Skeletal muscle satellite cell (primary cell): ENCODE results near the gene SEMA3E.

Experiments
- H3K27me3 ChIP-seq: 2 replicates; pipeline ENCODE4 v1.7.0; 2013; ENCODE audit warnings: low read length; ENCODE audit not compliant: control insufficient read depth, insufficient read depth
- H3K36me3 ChIP-seq: 2 replicates; pipeline ENCODE4 v1.7.0; 2013; ENCODE audit warnings: mild to moderate bottlenecking, control low read depth, low read length; ENCODE audit not compliant: insufficient read depth
- H3K4me1 ChIP-seq: 2 replicates; pipeline ENCODE4 v1.7.0; 2013; ENCODE audit warnings: low read length; ENCODE audit not compliant: control insufficient read depth, insufficient read depth
- H3K4me2 ChIP-seq: 2 replicates; pipeline ENCODE4 v1.7.0; 2013; ENCODE audit warnings: mild to moderate bottlenecking, low read length
- H3K4me3 ChIP-seq: 2 replicates; pipeline ENCODE4 v1.7.0; 2013; ENCODE audit warnings: low read length
- H3K9ac ChIP-seq: 2 replicates; pipeline ENCODE4 v1.7.0; 2013; ENCODE audit warnings: mild to moderate bottlenecking, low read depth, low read length, moderate library complexity
- H3K9me3 ChIP-seq: replicated peaks from 2 replicates; pipeline ENCODE4 v1.7.0; 2013; ENCODE audit warnings: mild to moderate bottlenecking, control low read depth, low read length

The SEMA3E gene

DNA sequence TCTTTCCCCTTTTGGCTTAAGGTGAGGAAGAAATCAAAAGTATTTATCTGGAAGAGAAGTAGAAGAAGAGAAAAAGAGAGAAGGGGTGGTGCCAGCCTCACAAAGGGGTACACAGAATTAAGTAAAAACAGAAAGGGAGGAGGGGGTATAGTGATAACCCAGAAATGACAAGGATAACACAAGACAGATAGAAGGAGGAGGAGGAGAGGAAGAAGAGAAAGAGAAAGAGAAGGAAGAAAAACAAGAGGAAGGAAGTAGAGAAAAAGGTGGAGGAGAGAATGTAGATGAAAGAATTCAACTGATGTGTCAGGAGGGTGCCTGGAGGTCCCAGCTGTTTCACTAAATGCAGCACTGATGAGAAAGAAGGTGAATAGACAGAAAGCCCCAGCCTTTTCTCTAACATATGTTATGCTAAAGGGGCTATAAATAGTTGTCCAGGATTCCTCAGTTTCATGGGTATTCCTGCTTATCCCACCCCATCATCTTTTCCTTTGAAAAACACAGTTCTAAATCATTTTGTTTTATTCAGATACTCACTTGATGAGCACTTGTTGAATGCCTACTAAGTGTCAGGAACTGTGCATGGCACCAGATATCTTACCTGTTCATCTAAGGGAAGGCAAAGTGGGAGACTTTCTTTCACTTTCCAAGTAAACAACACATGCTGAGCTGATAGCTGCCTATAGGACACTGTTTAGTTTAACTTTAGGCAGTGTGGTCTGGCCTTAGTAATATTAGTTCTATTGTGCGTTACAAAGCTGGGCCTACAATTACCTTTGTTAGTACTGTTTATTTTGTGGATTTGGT lies 8.0 kb downstream of the SEMA3E start:
- H3K4me3 ChIP-seq: no peak overlapping the region
- H3K4me1 ChIP-seq: no peaks in the 10 kb centered on the region
- no peak overlapping the region for H3K9ac ChIP-seq
- H3K36me3 ChIP-seq: no peaks in the 10 kb centered on the region
- H3K27me3 ChIP-seq: peaks cover 8% of the 10 kb centered on the region
- H3K9me3 ChIP-seq: no peaks in the 10 kb centered on the region
- H3K4me2 ChIP-seq: no peak overlapping the region

- Histone ChIP-seq H3K27me3 (peaks cover 4% of the 10 kb centered on the region), H3K36me3 (no peaks in the 10 kb centered on the region), H3K4me1 (no peaks in the 10 kb centered on the region), H3K9me3 (no peaks in the 10 kb centered on the region), H3K4me2 (no peak overlapping the region), H3K9ac (no peak overlapping the region), H3K4me3 (no peak overlapping the region)
Measured at GRCh38 chr7:83640240-83640639, 8.7 kb downstream of the SEMA3E start.

GRCh38 chr7:83633516-83633915 lies 15.4 kb downstream of the SEMA3E start:
- Histone ChIP-seq H3K4me2 (no peak overlapping the region), H3K4me3 (no peak overlapping the region), H3K27me3 (no peaks in the 10 kb centered on the region), H3K9ac (no peak overlapping the region), H3K4me1 (no peaks in the 10 kb centered on the region), H3K9me3 (no peaks in the 10 kb centered on the region), H3K36me3 (no peaks in the 10 kb centered on the region)

- H3K9ac ChIP-seq: no peak overlapping the region
- no peaks in the 10 kb centered on the region for H3K9me3 ChIP-seq
- H3K27me3 ChIP-seq: no peaks in the 10 kb centered on the region
- H3K4me2 ChIP-seq: no peak overlapping the region
- no peaks in the 10 kb centered on the region for H3K36me3 ChIP-seq
- no peak overlapping the region for H3K4me3 ChIP-seq
- H3K4me1 ChIP-seq: no peaks in the 10 kb centered on the region
Measured at GRCh38 chr7:83629117-83629880, 19.6 kb downstream of the SEMA3E start.

DNA sequence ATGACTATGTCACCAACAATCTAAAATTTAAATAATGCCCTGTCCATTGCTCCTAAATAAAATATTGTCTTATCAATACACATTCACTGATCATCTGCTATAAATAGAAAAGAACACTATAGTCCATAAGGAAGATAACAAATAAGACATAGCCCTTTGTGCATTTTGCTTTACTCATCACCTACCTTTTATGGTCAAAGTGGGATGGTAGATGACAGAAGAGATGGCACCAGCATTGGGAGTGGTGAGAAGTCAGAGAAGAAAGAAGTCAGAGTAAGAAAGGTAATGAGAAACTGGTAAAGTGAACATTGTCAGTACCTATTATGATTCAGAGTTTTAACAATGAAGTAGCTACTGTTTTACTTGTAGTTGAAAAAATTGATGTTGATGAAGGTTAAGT lies 31.1 kb downstream of the SEMA3E start:
- Histone ChIP-seq H3K4me3 (no peak overlapping the region), H3K9ac (no peak overlapping the region), H3K9me3 (no peaks in the 10 kb centered on the region), H3K36me3 (no peaks in the 10 kb centered on the region), H3K4me1 (no peaks in the 10 kb centered on the region), H3K27me3 (no peaks in the 10 kb centered on the region), H3K4me2 (no peak overlapping the region)

DNA sequence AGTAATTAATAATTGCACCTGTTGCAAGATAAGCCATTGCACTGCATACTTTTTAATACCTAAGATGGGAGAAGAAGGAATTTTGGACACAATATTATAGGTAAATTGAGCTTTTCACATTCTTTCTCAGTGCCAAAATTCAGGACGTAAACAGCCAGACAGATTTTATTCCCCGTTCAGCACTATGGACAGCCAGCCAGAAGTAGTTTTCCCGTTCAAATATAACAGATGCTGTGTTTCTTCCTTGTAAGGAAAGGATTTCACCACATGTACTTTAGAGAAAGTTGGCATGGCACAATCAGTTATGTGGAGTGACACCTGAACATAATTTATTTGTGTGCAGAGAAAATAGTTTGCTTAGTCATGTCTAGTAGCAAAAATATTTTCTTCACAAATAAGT lies 34.8 kb downstream of the SEMA3E start:
- Histone ChIP-seq H3K4me2 (no peak overlapping the region), H3K4me1 (no peaks in the 10 kb centered on the region), H3K9me3 (no peaks in the 10 kb centered on the region), H3K9ac (no peak overlapping the region), H3K36me3 (no peaks in the 10 kb centered on the region), H3K4me3 (no peak overlapping the region), H3K27me3 (no peaks in the 10 kb centered on the region)

DNA sequence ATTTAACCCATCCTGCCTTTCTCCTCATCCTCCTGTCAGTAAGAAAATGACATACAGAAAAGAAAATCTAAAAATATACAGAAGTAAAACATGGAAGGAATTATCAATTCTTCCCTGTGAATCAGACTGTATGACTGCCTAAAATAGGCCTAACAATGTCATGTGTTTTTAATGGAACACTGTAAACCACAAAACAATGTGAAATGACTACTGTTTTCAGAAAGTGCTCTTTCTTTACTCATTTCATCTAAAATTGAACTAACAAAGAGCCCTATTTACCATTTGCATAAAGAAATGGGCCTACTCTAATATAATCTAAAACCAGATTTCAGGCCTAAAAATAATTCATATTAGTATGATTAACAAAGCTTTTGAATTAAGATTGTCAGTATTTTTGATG lies 35.7 kb downstream of the SEMA3E start:
- no peaks in the 10 kb centered on the region for H3K27me3 ChIP-seq
- no peak overlapping the region for H3K4me2 ChIP-seq
- H3K4me1 ChIP-seq: no peaks in the 10 kb centered on the region
- H3K36me3 ChIP-seq: no peaks in the 10 kb centered on the region
- no peak overlapping the region for H3K9ac ChIP-seq
- H3K9me3 ChIP-seq: no peaks in the 10 kb centered on the region
- H3K4me3 ChIP-seq: no peak overlapping the region

- no peaks in the 10 kb centered on the region for H3K4me1 ChIP-seq
- no peaks in the 10 kb centered on the region for H3K36me3 ChIP-seq
- no peak overlapping the region for H3K9ac ChIP-seq
- H3K9me3 ChIP-seq: no peaks in the 10 kb centered on the region
- no peak overlapping the region for H3K4me3 ChIP-seq
- H3K4me2 ChIP-seq: no peak overlapping the region
- H3K27me3 ChIP-seq: no peaks in the 10 kb centered on the region
Measured at GRCh38 chr7:83611776-83612175, 37.2 kb downstream of the SEMA3E start.

- Histone ChIP-seq H3K4me1 (no peaks in the 10 kb centered on the region), H3K9ac (no peak overlapping the region), H3K27me3 (no peaks in the 10 kb centered on the region), H3K4me3 (no peak overlapping the region), H3K4me2 (no peak overlapping the region), H3K9me3 (no peaks in the 10 kb centered on the region), H3K36me3 (no peaks in the 10 kb centered on the region)
Measured at GRCh38 chr7:83610649-83611304, 38.2 kb downstream of the SEMA3E start.

DNA sequence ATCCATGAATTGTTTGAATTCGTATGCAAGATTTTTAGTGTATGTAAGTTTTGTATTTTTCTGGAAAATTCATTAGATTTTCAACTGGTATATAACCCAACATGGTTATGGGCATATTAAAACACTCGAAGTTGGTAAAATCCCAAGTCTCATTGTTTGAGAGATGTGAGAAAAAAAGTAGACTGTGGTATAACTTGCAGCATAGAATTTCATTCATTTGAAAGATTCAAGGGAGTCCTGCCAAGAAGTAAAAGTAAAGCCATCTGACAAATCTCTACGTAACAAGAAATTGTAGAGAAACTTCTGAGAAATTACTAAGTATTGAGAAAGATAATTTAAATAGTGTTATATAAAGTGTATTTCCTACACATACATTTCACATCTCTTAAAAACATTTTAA lies 40.2 kb downstream of the SEMA3E start:
- Histone ChIP-seq H3K9ac (no peak overlapping the region), H3K9me3 (no peaks in the 10 kb centered on the region), H3K4me3 (no peak overlapping the region), H3K27me3 (no peaks in the 10 kb centered on the region), H3K4me2 (no peak overlapping the region), H3K4me1 (no peaks in the 10 kb centered on the region), H3K36me3 (no peaks in the 10 kb centered on the region)

- H3K4me2 ChIP-seq: no peak overlapping the region
- H3K4me1 ChIP-seq: no peaks in the 10 kb centered on the region
- no peak overlapping the region for H3K9ac ChIP-seq
- no peaks in the 10 kb centered on the region for H3K36me3 ChIP-seq
- H3K4me3 ChIP-seq: no peak overlapping the region
- H3K27me3 ChIP-seq: no peaks in the 10 kb centered on the region
- H3K9me3 ChIP-seq: no peaks in the 10 kb centered on the region
Measured at GRCh38 chr7:83603649-83604048, 45.3 kb downstream of the SEMA3E start.
